Neural cell (in vitro differentiated cells): ENCODE results near the gene LHPP. TPM values are rescaled to one million over a fixed set of nuclear protein-coding genes. Genes with fewer than 3 reads are reported as not detected.

ENCODE experiments used
- H2AFZ ChIP-seq: fragments of 200-600, 300-800 bp; sonication (generic), shearing (Covaris generic); 2 replicates; pipeline ENCODE4 v1.6.0; 2014; ENCODE audit warnings: low read depth, mild to moderate bottlenecking, antibody characterized with exemption, low read length, moderate library complexity
- H3F3A ChIP-seq: fragments of 200-600 bp; shearing (Covaris generic); 2 replicates; pipeline ENCODE4 v1.6.1; 2016; ENCODE audit warnings: mild to moderate bottlenecking, moderate library complexity, mixed read lengths, antibody characterized with exemption, low read length; ENCODE audit not compliant: insufficient read depth, poor library complexity, severe bottlenecking
- H3K27ac ChIP-seq: fragments of 200-600, 300-800 bp; sonication (generic), shearing (Covaris generic); 2 replicates; pipeline ENCODE4 v1.5.1; 2014; ENCODE audit warnings: mild to moderate bottlenecking, low read length, moderate library complexity
- H3K27me3 ChIP-seq: fragments of 300-800, 200-600 bp; sonication (generic), shearing (Covaris generic); 2 replicates; pipeline ENCODE4 v1.6.0; 2014; ENCODE audit warnings: mild to moderate bottlenecking, low read depth, low read length, moderate library complexity; ENCODE audit not compliant: insufficient read depth
- H3K36me3 ChIP-seq: fragments of 300-800, 200-600 bp; sonication (generic), shearing (Covaris generic); 2 replicates; pipeline ENCODE4 v1.5.1; 2014; ENCODE audit warnings: mild to moderate bottlenecking, antibody characterized with exemption, low read length, moderate library complexity; ENCODE audit not compliant: insufficient read depth
- H3K4me2 ChIP-seq: fragments of 300-800, 200-600 bp; sonication (generic), shearing (Covaris generic); 2 replicates; pipeline ENCODE4 v1.6.0; 2014; ENCODE audit warnings: mild to moderate bottlenecking, low read length
- H3K4me3 ChIP-seq: fragments of 300-800, 200-600 bp; sonication (generic), shearing (Covaris generic); 2 replicates; pipeline ENCODE4 v1.5.1; 2014; ENCODE audit warnings: mild to moderate bottlenecking, low read length, moderate library complexity
- H3K79me2 ChIP-seq: fragments of 200-600 bp; shearing (Covaris generic); replicated peaks from 2 replicates; pipeline ENCODE4 v1.6.0; 2014; ENCODE audit warnings: mild to moderate bottlenecking, low read length, moderate library complexity; ENCODE audit not compliant: insufficient read depth
- H3K9ac ChIP-seq: fragments of 300-800, 200-600 bp; sonication (generic), shearing (Covaris generic); 2 replicates; pipeline ENCODE4 v1.6.1; 2016; ENCODE audit warnings: mild to moderate bottlenecking, low read length, mixed read lengths
- H3K9me2 ChIP-seq: fragments of 200-600 bp; shearing (Covaris generic); 2 replicates; pipeline ENCODE4 v1.6.1; 2016; ENCODE audit warnings: mild to moderate bottlenecking, low read length, mixed read lengths; ENCODE audit not compliant: insufficient read depth
- H3K9me3 ChIP-seq: fragments of 200-600, 300-800 bp; sonication (generic), shearing (Covaris generic); 2 replicates; pipeline ENCODE4 v1.6.1; 2016; ENCODE audit warnings: mild to moderate bottlenecking, mixed run types, low read length, moderate library complexity, mixed read lengths
- H4K20me1 ChIP-seq: fragments of 200-600 bp; shearing (Covaris generic); 2 replicates; pipeline ENCODE4 v1.6.1; 2016; ENCODE audit warnings: mild to moderate bottlenecking, mixed run types; ENCODE audit not compliant: insufficient read depth
- EP300 ChIP-seq: fragments of 450-650 bp; conservative IDR thresholded peaks from 2 replicates; pipeline ENCODE4 v1.6.1; 2014; ENCODE audit warnings: antibody characterized with exemption, mild to moderate bottlenecking, moderate library complexity; ENCODE audit not compliant: poor library complexity, severe bottlenecking
- EZH2 ChIP-seq: fragments of 200-600, 300-800 bp; shearing (Covaris generic), sonication (generic); IDR thresholded peaks from 2 replicates; pipeline ENCODE4 v1.6.1; 2014; ENCODE audit warnings: antibody characterized with exemption, low read length, borderline replicate concordance, mild to moderate bottlenecking; ENCODE audit not compliant: insufficient read depth, poor library complexity, severe bottlenecking
- MXI1 ChIP-seq: fragments of 450-650 bp; conservative IDR thresholded peaks from 2 replicates; pipeline ENCODE4 v1.6.1; 2014; ENCODE audit warnings: antibody characterized with exemption, mild to moderate bottlenecking; ENCODE audit not compliant: poor library complexity, severe bottlenecking
- POLR2AphosphoS5 ChIP-seq: IDR thresholded peaks from 2 replicates; pipeline ENCODE4 v1.6.1; 2012
- RAD21 ChIP-seq: fragments of 450-650 bp; conservative IDR thresholded peaks from 2 replicates; pipeline ENCODE4 v1.6.1; 2014; ENCODE audit warnings: antibody characterized with exemption, mild to moderate bottlenecking, moderate library complexity
- SMC3 ChIP-seq: fragments of 450-650 bp; conservative IDR thresholded peaks from 2 replicates; pipeline ENCODE4 v1.6.1; 2014; ENCODE audit warnings: antibody characterized with exemption, mild to moderate bottlenecking, moderate library complexity; ENCODE audit not compliant: poor library complexity
- TAF1 ChIP-seq: IDR thresholded peaks from 2 replicates; pipeline ENCODE4 v1.6.1; 2012; ENCODE audit warnings: low read depth
- polyA plus RNA-seq: library from polyadenylated mRNA; depleted of rRNA; stranded (reverse); fragments of >200 nt; gene quantifications from 2 replicates; pipeline ENCODE4 v1.2.3, GENCODE V29; 2014
- TF ChIP-seq, protein P1 (sequence below): IDR thresholded peaks from 2 replicates; pipeline ENCODE4 v1.6.1; 2012; ENCODE audit warnings: borderline replicate concordance
- TF ChIP-seq, protein P2 (sequence below): fragments of 450-650 bp; IDR thresholded peaks from 2 replicates; pipeline ENCODE4 v1.5.1; 2014; ENCODE audit warnings: antibody characterized with exemption, mild to moderate bottlenecking, moderate library complexity; ENCODE audit not compliant: poor library complexity, severe bottlenecking

LHPP gene
- polyA plus RNA-seq, 1 donor from 2014 or later, result 16.0 TPM

DNA sequence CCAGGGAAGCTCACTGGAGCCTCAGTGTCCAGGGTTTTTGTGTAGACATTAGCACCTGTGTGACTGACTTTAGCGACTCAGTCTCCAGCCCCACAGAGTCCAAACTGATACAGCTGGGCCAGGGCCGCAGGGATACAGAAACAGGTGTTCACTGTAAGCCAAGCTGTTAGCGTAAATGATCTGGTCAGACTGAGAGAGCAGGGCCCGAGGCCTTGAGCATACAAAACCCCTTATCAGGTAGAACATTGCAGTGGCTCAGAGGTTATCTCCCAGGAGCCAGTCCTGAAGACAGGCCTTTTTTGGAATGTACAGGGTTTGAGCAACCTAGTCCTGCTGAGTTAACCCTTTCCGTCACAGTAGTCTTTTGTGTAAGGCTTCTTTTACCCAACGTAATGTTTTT lies 25.0 kb downstream of the LHPP start:
- Histone ChIP-seq H3K79me2 (no peaks in the 10 kb centered on the region), H3K4me3 (no peak overlapping the region), H3F3A (no peaks in the 10 kb centered on the region), H3K27ac (no peak overlapping the region), H3K9ac (no peak overlapping the region), H3K9me3 (no peaks in the 10 kb centered on the region), H3K27me3 (no peaks in the 10 kb centered on the region), H3K9me2 (no peaks in the 10 kb centered on the region), H2AFZ (no peak overlapping the region), H3K4me2 (no peak overlapping the region), H4K20me1 (no peaks in the 10 kb centered on the region), H3K36me3 (no peaks in the 10 kb centered on the region)
- TF ChIP-seq SMC3 (no peak), EP300 (no peak), RAD21 (no peak), POLR2AphosphoS5 (no peak), EZH2 (no peak), TAF1 (no peak), MXI1 (no peak)
- TF ChIP-seq, protein P1, sequence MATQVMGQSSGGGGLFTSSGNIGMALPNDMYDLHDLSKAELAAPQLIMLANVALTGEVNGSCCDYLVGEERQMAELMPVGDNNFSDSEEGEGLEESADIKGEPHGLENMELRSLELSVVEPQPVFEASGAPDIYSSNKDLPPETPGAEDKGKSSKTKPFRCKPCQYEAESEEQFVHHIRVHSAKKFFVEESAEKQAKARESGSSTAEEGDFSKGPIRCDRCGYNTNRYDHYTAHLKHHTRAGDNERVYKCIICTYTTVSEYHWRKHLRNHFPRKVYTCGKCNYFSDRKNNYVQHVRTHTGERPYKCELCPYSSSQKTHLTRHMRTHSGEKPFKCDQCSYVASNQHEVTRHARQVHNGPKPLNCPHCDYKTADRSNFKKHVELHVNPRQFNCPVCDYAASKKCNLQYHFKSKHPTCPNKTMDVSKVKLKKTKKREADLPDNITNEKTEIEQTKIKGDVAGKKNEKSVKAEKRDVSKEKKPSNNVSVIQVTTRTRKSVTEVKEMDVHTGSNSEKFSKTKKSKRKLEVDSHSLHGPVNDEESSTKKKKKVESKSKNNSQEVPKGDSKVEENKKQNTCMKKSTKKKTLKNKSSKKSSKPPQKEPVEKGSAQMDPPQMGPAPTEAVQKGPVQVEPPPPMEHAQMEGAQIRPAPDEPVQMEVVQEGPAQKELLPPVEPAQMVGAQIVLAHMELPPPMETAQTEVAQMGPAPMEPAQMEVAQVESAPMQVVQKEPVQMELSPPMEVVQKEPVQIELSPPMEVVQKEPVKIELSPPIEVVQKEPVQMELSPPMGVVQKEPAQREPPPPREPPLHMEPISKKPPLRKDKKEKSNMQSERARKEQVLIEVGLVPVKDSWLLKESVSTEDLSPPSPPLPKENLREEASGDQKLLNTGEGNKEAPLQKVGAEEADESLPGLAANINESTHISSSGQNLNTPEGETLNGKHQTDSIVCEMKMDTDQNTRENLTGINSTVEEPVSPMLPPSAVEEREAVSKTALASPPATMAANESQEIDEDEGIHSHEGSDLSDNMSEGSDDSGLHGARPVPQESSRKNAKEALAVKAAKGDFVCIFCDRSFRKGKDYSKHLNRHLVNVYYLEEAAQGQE, result no peak
- TF ChIP-seq, protein P2, sequence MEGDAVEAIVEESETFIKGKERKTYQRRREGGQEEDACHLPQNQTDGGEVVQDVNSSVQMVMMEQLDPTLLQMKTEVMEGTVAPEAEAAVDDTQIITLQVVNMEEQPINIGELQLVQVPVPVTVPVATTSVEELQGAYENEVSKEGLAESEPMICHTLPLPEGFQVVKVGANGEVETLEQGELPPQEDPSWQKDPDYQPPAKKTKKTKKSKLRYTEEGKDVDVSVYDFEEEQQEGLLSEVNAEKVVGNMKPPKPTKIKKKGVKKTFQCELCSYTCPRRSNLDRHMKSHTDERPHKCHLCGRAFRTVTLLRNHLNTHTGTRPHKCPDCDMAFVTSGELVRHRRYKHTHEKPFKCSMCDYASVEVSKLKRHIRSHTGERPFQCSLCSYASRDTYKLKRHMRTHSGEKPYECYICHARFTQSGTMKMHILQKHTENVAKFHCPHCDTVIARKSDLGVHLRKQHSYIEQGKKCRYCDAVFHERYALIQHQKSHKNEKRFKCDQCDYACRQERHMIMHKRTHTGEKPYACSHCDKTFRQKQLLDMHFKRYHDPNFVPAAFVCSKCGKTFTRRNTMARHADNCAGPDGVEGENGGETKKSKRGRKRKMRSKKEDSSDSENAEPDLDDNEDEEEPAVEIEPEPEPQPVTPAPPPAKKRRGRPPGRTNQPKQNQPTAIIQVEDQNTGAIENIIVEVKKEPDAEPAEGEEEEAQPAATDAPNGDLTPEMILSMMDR, result no peak

DNA sequence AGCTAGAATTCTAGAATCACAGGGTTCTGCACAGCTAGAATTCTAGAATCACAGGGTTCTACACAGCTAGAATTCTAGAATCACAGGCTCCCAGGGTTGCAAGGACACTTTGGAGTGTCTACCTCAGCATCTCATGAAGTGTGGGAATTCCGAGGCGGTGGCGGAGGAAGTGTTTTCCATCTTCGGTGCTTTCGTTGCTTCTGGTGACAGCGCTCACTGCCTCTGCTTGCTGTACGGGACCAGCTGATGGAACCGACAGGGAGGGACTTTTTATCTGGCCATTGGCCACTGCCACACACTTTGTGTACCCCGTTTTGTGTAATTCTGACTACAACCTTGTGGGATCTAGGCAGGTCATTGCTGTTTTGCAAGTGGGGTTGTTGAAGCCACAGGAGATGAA lies 29.5 kb downstream of the LHPP start:
- H3K9ac ChIP-seq, result no peak overlapping the region
- no peak overlapping the region for H3K27ac ChIP-seq
- no peaks in the 10 kb centered on the region for H3K36me3 ChIP-seq

DNA sequence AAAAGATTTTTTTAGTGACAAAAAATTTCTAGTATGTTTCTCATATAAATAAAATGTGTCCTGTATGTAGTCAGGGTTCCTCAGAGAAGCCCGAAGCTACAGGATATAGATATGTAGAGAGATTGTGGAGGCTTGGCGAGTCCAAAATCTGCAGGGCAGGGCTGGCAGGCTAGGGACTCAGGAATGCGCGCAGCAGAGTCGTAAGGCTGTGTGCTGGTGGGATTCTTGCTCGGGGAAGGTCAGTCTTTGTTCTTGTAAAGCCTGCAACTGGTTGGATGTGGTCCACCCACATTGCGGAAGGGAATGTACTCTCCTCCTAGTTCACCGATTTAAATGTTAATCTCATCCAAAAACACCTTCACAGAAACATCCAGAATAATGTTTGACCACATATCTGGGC lies 30.6 kb downstream of the LHPP start:
- TF ChIP-seq MXI1 (no peak), EZH2 (no peak), EP300 (no peak), RAD21 (no peak)
- TF ChIP-seq, protein P1, result no peak
- Histone ChIP-seq H3K36me3 (no peaks in the 10 kb centered on the region), H3K27me3 (no peaks in the 10 kb centered on the region), H3K9me2 (no peaks in the 10 kb centered on the region), H2AFZ (no peak overlapping the region), H3K4me3 (no peak overlapping the region), H3K9ac (no peak overlapping the region), H3F3A (no peaks in the 10 kb centered on the region), H4K20me1 (no peaks in the 10 kb centered on the region), H3K4me2 (no peak overlapping the region), H3K9me3 (no peaks in the 10 kb centered on the region), H3K27ac (no peak overlapping the region), H3K79me2 (no peaks in the 10 kb centered on the region)

More for the DNA sequence above, 29.5 kb downstream of the LHPP start:
- no peaks in the 10 kb centered on the region for H3K79me2 ChIP-seq
- no peaks in the 10 kb centered on the region for H4K20me1 ChIP-seq
- no peaks in the 10 kb centered on the region for H3K9me3 ChIP-seq
- H3K4me3 ChIP-seq, result no peak overlapping the region
- TF ChIP-seq MXI1, result no peak
- H3K9me2 ChIP-seq, result no peaks in the 10 kb centered on the region
- no peak overlapping the region for H2AFZ ChIP-seq
- no peaks in the 10 kb centered on the region for H3K27me3 ChIP-seq
- no peak overlapping the region for H3K4me2 ChIP-seq
- H3F3A ChIP-seq, result no peaks in the 10 kb centered on the region
